H9 (cell line): ENCODE measurements around the gene OPN5. TPM values are rescaled to one million over a fixed set of nuclear protein-coding genes. Genes with fewer than 3 reads are reported as not detected.

Experiments
- DNase-seq: peaks from one replicate; pipeline ENCODE4 v3.0.0-alpha.2; 2017
- H2AFZ ChIP-seq: one replicate; pipeline ENCODE4 v1.6.1; 2013; ENCODE audit warnings: mild to moderate bottlenecking, low read length, control low read depth, moderate library complexity
- H2AK5ac ChIP-seq: 2 replicates; pipeline ENCODE4 v1.6.1; 2013; ENCODE audit warnings: low read length, control low read depth, mixed read lengths; ENCODE audit not compliant: insufficient read length
- H2BK120ac ChIP-seq: one replicate; pipeline ENCODE4 v1.6.1; 2013; ENCODE audit warnings: low read depth, mild to moderate bottlenecking, low read length, control low read depth, inconsistent platforms; ENCODE audit not compliant: poor library complexity, severe bottlenecking
- H2BK12ac ChIP-seq: 2 replicates; pipeline ENCODE4 v1.6.1; 2013; ENCODE audit warnings: low read length, control low read depth, mixed read lengths, low read depth; ENCODE audit not compliant: insufficient read length
- H2BK15ac ChIP-seq: 2 replicates; pipeline ENCODE4 v1.6.1; 2013; ENCODE audit warnings: low read depth, low read length, control low read depth
- H2BK20ac ChIP-seq: one replicate; pipeline ENCODE4 v1.6.1; 2013; ENCODE audit warnings: low read depth, mild to moderate bottlenecking, low read length, control low read depth, inconsistent platforms; ENCODE audit not compliant: poor library complexity, severe bottlenecking
- H2BK5ac ChIP-seq: 2 replicates; pipeline ENCODE4 v1.6.1; 2013; ENCODE audit warnings: low read length, control low read depth, mixed read lengths; ENCODE audit not compliant: insufficient read length
- H3K14ac ChIP-seq: 2 replicates; pipeline ENCODE4 v1.6.1; 2013; ENCODE audit warnings: low read length, control low read depth; ENCODE audit not compliant: insufficient read depth
- H3K18ac ChIP-seq: 2 replicates; pipeline ENCODE4 v1.6.1; 2013; ENCODE audit warnings: low read depth, mild to moderate bottlenecking, mixed read lengths, low read length, control low read depth; ENCODE audit not compliant: insufficient read length
- H3K23ac ChIP-seq: 2 replicates; pipeline ENCODE4 v1.6.1; 2013; ENCODE audit warnings: low read length, control low read depth, mixed read lengths, low read depth; ENCODE audit not compliant: insufficient read length
- H3K23me2 ChIP-seq: 2 replicates; pipeline ENCODE4 v1.6.1; 2013; ENCODE audit warnings: low read depth, mild to moderate bottlenecking, mixed read lengths, low read length, control low read depth; ENCODE audit not compliant: insufficient read length, poor library complexity, severe bottlenecking
- H3K27ac ChIP-seq: 2 replicates; pipeline ENCODE4 v1.5.1; 2013; ENCODE audit warnings: low read length, control low read depth, mixed read lengths, low read depth; ENCODE audit not compliant: insufficient read length
- H3K27me3 ChIP-seq: 2 replicates; pipeline ENCODE4 v1.6.1; 2013; ENCODE audit warnings: low read length, control low read depth, inconsistent platforms; ENCODE audit not compliant: insufficient read depth
- H3K4ac ChIP-seq: 2 replicates; pipeline ENCODE4 v1.6.1; 2013; ENCODE audit warnings: low read depth, mild to moderate bottlenecking, control low read depth, inconsistent platforms, low read length, moderate library complexity
- H3K4me1 ChIP-seq: 2 replicates; pipeline ENCODE4 v1.6.1; 2013; ENCODE audit warnings: low read length, control low read depth, inconsistent platforms; ENCODE audit not compliant: insufficient read depth
- H3K4me2 ChIP-seq: 2 replicates; pipeline ENCODE4 v1.6.1; 2013; ENCODE audit warnings: low read length, control low read depth, mixed read lengths; ENCODE audit not compliant: insufficient read length, insufficient read depth
- H3K56ac ChIP-seq: 2 replicates; pipeline ENCODE4 v1.6.1; 2013; ENCODE audit warnings: low read depth, mild to moderate bottlenecking, mixed read lengths, low read length, control low read depth; ENCODE audit not compliant: insufficient read length
- H3K79me1 ChIP-seq: 2 replicates; pipeline ENCODE4 v1.6.1; 2013; ENCODE audit warnings: low read depth, mild to moderate bottlenecking, moderate library complexity, low read length, control low read depth, inconsistent platforms; ENCODE audit not compliant: insufficient read depth, poor library complexity, severe bottlenecking
- H3K79me2 ChIP-seq: 2 replicates; pipeline ENCODE4 v1.6.1; 2013; ENCODE audit warnings: low read length, control low read depth, inconsistent platforms; ENCODE audit not compliant: insufficient read depth
- H3K9ac ChIP-seq: 2 replicates; pipeline ENCODE4 v1.6.1; 2013; ENCODE audit warnings: low read length, control low read depth, mixed read lengths; ENCODE audit not compliant: insufficient read length; ENCODE audit errors: extremely low read depth
- H3K9me3 ChIP-seq: one replicate; pipeline ENCODE4 v1.6.1; 2013; ENCODE audit warnings: low read depth, low read length, inconsistent platforms; ENCODE audit not compliant: control insufficient read depth
- H3T11ph ChIP-seq: one replicate; pipeline ENCODE4 v1.6.1; 2013; ENCODE audit warnings: mild to moderate bottlenecking, low read length, control low read depth, inconsistent platforms
- H4K20me1 ChIP-seq: one replicate; pipeline ENCODE4 v1.6.1; 2013; ENCODE audit not compliant: control insufficient read depth, insufficient read length, insufficient read depth
- H4K5ac ChIP-seq: 2 replicates; pipeline ENCODE4 v1.6.1; 2013; ENCODE audit warnings: low read depth, mild to moderate bottlenecking, mixed read lengths, low read length, control low read depth; ENCODE audit not compliant: insufficient read length
- H4K8ac ChIP-seq: replicated peaks from 2 replicates; pipeline ENCODE4 v1.6.1; 2013; ENCODE audit warnings: low read length, control low read depth, mixed read lengths, low read depth; ENCODE audit not compliant: insufficient read length
- H4K91ac ChIP-seq: 2 replicates; pipeline ENCODE4 v1.6.1; 2013; ENCODE audit warnings: low read depth, mild to moderate bottlenecking, moderate library complexity, mixed read lengths, low read length, control low read depth; ENCODE audit not compliant: insufficient read length
- H3K27ac Mint-ChIP-seq, 3 experiments: 2 replicates in 2 of 3; 3 replicates in 1 of 3; pipeline ENCODE4 v1.8.0; 2020 to 2021; ENCODE audit warnings: mixed read lengths in 3 of 3, mild to moderate bottlenecking in 1 of 3, moderate library complexity in 1 of 3
- H3K27me3 Mint-ChIP-seq: 2 replicates; pipeline ENCODE4 v1.8.0; 2021; ENCODE audit warnings: low read depth, mild to moderate bottlenecking, moderate library complexity, mixed read lengths
- H3K36me3 Mint-ChIP-seq, 3 experiments: 2 replicates in 2 of 3; 3 replicates in 1 of 3; pipeline ENCODE4 v1.8.0; 2020 to 2021; ENCODE audit warnings: low read depth in 3 of 3, mixed read lengths in 3 of 3; ENCODE audit not compliant: insufficient read depth in 1 of 3
- H3K4me1 Mint-ChIP-seq, 2 experiments: 2 replicates each; pipeline ENCODE4 v1.8.0; 2020; ENCODE audit warnings: mixed read lengths in 2 of 2
- H3K4me3 Mint-ChIP-seq, 2 experiments: 2 replicates in 1 of 2; 3 replicates in 1 of 2; pipeline ENCODE4 v1.8.0; 2020 to 2021; ENCODE audit warnings: mild to moderate bottlenecking in 2 of 2, mixed read lengths in 2 of 2, moderate library complexity in 1 of 2
- H3K9me3 Mint-ChIP-seq, 2 experiments: 2 replicates in 1 of 2; 3 replicates in 1 of 2; pipeline ENCODE4 v1.8.0; 2020; ENCODE audit warnings: mild to moderate bottlenecking in 2 of 2, mixed read lengths in 2 of 2, moderate library complexity in 1 of 2
- CTCF ChIP-seq: fragments of 200-600 bp; sonication (generic); conservative IDR thresholded peaks from 3 replicates; pipeline ENCODE4 v1.8.0; 2021; ENCODE audit warnings: antibody characterized with exemption, mild to moderate bottlenecking
- WGBS: extraction: QIAGEN DNeasy Blood & Tissue Kit; methylation state at CpG from one replicate; pipeline ENCODE4 v1.1.7; 2013; ENCODE audit warnings: missing lambda C conversion rate, low lambda C conversion rate, mixed read lengths; ENCODE audit not compliant: insufficient read length; ENCODE audit errors: extremely low coverage; 5-methylcytosine and 5-hydroxymethylcytosine counted together
- total RNA-seq: library from RNA; stranded (reverse); gene quantifications from 2 replicates; pipeline ENCODE4 v1.2.1, GENCODE V29; 2021

The OPN5 gene
- total RNA-seq, 1 experiment from 2014 or later = not detected

- Histone ChIP-seq H3K4ac (no peak overlapping the region), H4K91ac (no peak overlapping the region), H2BK120ac (no peak overlapping the region), H4K5ac (no peak overlapping the region), H3K79me1 (no peaks in the 10 kb centered on the region), H2AK5ac (no peak overlapping the region), H3K18ac (no peak overlapping the region), H3K4me2 (peak overlapping the region; percentile 19), H3K56ac (no peak overlapping the region), H3T11ph (no peak overlapping the region), H3K14ac (no peak overlapping the region), H3K27ac (no peak overlapping the region), H3K79me2 (no peaks in the 10 kb centered on the region), H3K9me3 (no peaks in the 10 kb centered on the region), H4K8ac (no peak overlapping the region), H3K9ac (no peak overlapping the region), H2BK12ac (no peak overlapping the region), H2BK5ac (no peak overlapping the region), H4K20me1 (no peaks in the 10 kb centered on the region), H2AFZ (no peak overlapping the region), H3K27me3 (peaks cover 24% of the 10 kb centered on the region; the same call in 1 of the 2 replicates), H3K4me1 (0 out of 2 replicates have a peak, but pooled peaks cover 3% of the 10 kb centered on the region), H3K23ac (no peak overlapping the region), H2BK20ac (no peak overlapping the region), H3K23me2 (no peaks in the 10 kb centered on the region), H2BK15ac (no peak overlapping the region)
- no peaks in the 10 kb centered on the region for H3K36me3 Mint-ChIP-seq
- peaks cover 0 to 2% of the 10 kb centered on the region in 2 experiments; a peak in 1 of 5 replicates for H3K9me3 Mint-ChIP-seq
- WGBS = no CpG with 5 or more reads among the region's 2 CpGs
- H3K27me3 Mint-ChIP-seq = peaks cover 95% of the 10 kb centered on the region
- peak overlapping the region in 1 of 2 experiments; percentile 37; a peak in 1 of 5 replicates for H3K4me3 Mint-ChIP-seq
- peaks cover 22 to 29% of the 10 kb centered on the region in 2 experiments for H3K4me1 Mint-ChIP-seq
- DNase-seq = peak; percentile 62
- peak overlapping the region in 2 of 3 experiments; percentile 33 to 52; a peak in 1 of 7 replicates for H3K27ac Mint-ChIP-seq
- TF ChIP-seq CTCF = no peak
Measured at GRCh38 chr6:47789553-47789952, 7.7 kb downstream of the OPN5 start.
